A673 (cell line): ENCODE results near the gene PARP15.

Source experiments
- CTCF ChIP-seq: fragments of 300-800, 200-600 bp; sonication (generic); conservative IDR thresholded peaks from 2 replicates; pipeline ENCODE4 v1.5.1; 2017; ENCODE audit warnings: low read depth, mild to moderate bottlenecking, antibody characterized with exemption, low read length, moderate library complexity, mixed read lengths
- EZH2 ChIP-seq: fragments of 200-600 bp; sonication (generic); IDR thresholded peaks from 2 replicates; pipeline ENCODE4 v1.6.1; 2017; ENCODE audit warnings: borderline replicate concordance, low read depth, mild to moderate bottlenecking, mixed read lengths, antibody characterized with exemption, low read length; ENCODE audit not compliant: poor library complexity, severe bottlenecking

GRCh38 chr3:122572940-122573412 is 4.5 kb upstream of the PARP15 start:
- no peak for TF ChIP-seq CTCF
- no peak for TF ChIP-seq EZH2
